Astrocyte (in vitro differentiated cells and primary cell): Measurements from ENCODE around the gene GRB2.

Experiments
- CTCF ChIP-seq: IDR thresholded peaks from 2 replicates; pipeline ENCODE4 v1.5.1; 2011; ENCODE audit warnings: low read depth, mild to moderate bottlenecking, inconsistent platforms, low read length, moderate library complexity; ENCODE audit not compliant: insufficient read depth
- EZH2 ChIP-seq: IDR thresholded peaks from 2 replicates; pipeline ENCODE4 v1.6.1; 2012; ENCODE audit warnings: mild to moderate bottlenecking, low read length, inconsistent platforms; ENCODE audit not compliant: insufficient read depth

DNA sequence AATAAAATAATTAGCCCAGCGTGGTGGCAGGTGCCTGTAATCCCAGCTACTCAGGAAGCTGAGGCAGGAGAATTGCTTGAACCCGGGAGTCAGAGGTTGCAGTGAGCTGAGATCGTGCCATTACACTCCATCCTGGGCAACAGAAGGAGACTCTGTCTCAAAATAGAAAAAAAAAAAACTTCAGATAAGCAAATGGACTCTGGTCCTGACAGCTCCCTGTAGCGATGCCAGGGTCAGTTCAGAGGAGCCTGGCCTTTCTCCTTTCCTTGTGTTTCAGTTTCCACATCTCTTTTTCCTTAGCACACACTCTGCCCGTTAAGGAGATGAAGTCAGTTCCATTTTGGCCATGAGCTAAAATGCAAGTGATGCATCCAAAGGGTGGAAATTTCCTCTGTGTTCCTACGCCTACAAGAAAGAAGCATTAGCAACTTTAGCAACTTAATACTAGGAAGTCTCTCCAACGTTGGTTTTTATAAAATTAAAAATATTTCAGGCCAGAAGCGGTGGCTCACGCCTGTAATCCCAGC lies 11.6 kb upstream of the GRB2 start:
- no peak for TF ChIP-seq CTCF
- no peak for TF ChIP-seq EZH2
